NCI-H2107 treated with DMSO at 0.1 percent for 48 hours (cell line): ENCODE data around the gene TULP1.
A peak's percentile ranks its signal among the peaks of the same experiment; 100 is the strongest.

Experiments used
- DNase-seq: peaks from one replicate; lab custom pipeline; 2025; ENCODE audit not compliant: unreplicated experiment; lab: John Stamatoyannopoulos, UW

Gene TULP1

DNA sequence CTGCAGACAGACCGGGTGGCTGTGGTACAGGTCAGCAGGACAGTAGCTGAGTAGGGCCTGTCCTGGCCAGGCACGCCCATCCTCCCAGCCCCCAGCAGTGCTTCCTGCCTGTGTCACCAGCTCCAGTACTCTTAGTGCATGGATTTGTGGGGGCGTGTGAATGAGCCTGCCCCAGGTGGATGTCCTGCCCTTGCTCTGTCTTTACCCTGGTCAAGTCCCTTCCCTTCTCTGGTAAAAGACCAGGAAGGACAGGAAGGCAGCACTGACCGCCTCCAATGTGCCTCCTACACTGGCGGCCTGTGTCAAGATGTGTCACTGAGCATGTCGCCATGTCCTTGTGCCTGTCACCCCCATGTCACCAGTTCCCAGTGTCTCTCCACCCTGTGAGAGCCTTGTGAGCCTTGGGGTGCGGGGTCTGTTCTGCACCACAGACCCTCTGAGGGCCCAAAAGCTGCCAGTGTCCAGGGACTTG is 27.7 kb downstream of the TULP1 start:
- no peak for DNase-seq

DNA sequence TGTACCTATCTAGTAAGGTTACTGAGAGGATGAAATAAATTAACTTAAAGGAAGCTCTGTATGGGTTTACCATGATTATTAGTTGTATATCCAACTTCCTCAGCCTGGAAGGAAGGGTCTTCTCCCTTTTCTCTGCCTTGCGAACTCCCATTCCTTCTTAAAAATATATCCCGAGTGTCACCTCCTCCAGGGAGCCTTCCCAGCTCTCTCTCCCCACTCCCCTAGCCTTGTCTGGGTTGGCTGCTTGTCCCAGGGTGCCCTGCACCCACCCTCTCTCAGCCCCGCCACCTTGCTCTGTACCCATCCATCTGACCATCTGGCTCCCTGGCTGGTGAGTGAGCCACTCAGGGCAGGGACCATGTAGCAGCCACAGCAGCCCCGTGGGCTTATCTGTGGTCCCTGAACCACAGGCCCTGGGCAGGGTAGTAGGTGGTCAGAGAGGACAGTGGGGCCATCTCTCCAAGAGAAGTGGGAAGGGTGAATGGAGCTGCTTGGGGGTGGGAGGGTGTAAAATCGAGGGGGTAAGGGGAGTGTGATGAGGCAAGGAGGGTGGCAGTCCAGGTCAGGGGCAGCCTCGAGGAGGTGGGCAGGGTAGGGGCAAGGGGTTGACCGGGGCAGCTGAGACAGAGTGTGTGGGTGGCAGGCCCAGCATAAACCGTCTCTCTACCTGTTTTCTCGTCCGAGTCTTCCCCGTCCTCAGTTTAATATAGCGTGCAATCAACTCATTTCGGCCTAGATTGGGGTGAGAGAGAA is 28.6 kb downstream of the TULP1 start:
- DNase-seq: no peak

GRCh38 chr6:35483490-35483889 is 29.2 kb downstream of the TULP1 start:
- no peak for DNase-seq

DNA sequence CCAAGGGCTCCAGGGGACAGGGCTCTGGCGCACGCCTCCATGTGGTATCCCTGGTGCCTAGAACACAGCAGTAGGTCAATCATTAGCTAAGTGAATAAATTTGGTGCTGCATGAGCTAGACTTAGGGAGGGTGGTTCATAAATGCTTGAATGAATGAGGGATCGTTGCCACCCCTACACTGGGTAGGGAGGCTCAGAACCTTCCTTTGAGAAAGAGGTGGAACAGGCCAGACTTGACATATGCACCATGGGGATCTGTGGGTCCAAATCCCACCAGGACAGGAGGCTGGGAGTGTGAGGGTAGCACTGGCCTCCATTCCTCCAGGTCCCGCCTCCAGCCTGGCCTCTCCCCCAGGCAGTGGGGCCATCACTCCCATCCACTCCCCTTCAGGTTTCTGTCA is 29.6 kb downstream of the TULP1 start:
- DNase-seq: no peak

GRCh38 chr6:35481226-35481625 is 31.5 kb downstream of the TULP1 start:
- no peak for DNase-seq

GRCh38 chr6:35480176-35480575 is 32.5 kb downstream of the TULP1 start:
- DNase-seq: no peak

- no peak for DNase-seq
These were observed 34.4 kb downstream of the TULP1 start for GRCh38 chr6:35478259-35478658.

DNA sequence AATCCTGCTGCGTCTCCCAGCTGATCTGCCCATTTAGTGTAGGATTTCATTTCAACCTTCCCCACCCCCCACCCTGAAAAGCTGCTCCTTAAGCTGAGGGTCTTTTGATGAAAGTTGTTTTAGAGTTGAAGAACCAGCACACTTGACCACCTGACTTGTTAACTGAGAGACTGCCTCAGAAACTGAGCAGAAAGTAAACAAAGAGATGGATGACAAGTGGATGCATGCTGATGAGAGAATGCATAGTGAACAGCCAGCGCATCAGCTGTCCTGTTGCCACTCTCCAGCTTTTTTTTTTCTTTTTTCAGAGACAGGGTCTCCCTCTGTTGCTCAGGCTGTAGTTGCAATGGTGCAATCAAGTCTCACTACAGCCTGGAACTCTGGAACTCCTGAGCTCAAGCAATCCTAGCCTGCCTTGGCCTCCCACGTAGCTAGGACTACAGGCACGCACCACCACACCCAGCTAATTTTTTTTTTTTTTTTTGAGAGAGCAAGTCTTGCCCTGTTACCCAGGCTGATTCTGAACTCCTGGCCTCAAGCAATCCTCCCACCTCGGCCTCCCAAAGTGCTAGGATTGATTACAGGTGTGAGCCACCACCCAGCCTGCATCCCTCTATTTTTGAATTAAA is 35.0 kb downstream of the TULP1 start:
- peak; percentile 40 for DNase-seq

GRCh38 chr6:35477028-35477427 is 35.7 kb downstream of the TULP1 start:
- no peak for DNase-seq

DNA sequence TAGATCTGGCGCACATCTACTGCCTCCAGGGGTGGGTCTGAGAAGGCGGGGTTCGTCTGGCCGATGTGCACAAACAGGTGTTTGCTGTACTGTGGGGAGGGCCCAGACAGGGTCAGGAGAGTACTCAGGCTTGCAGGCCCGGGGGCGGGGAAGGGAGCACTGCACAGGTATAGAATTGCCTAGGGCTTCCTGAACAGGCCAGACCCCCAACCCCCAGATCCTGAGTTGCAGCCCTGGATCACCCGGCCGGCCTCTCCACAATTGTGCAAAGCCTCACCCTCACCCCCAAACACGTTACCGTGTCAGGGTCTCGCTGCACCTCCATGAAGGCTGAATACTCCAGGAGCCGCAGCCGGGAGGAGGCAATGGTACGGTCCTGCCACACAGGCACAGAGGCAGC is 36.7 kb downstream of the TULP1 start:
- no peak for DNase-seq

- no peak for DNase-seq
These were observed 37.1 kb downstream of the TULP1 start for GRCh38 chr6:35475573-35475972.

DNA sequence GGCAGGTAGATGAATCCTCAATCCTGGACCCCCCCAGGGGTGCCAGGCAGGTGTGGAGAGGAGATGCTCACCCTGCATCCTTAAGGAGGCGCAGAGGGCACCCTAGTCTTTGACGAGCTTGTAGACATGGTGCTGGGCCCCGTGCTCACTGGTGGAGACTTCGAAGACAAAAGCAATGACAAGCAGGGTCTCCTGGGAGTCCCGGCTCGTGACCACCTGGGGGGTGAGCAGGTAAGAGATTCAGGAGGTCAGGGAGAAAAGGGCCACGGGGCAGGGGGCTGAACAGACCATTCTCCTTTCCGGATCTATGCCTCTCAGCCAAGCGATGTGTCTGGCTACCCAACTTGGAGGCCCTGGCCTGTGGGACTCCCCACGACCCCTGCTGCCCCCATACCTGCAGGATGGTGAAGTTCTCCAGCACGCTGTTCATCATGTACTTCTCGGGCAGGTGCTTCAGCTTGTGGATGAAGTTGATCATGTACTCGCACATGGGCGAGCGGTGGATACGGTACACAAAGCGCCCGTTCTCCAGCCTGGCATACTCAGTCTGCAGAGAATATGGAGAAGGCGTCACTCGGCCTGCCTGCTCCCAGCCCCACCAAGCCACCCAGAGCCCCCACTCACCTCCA is 37.6 kb downstream of the TULP1 start:
- DNase-seq: no peak

- DNase-seq: no peak
These were observed 38.4 kb downstream of the TULP1 start for GRCh38 chr6:35474131-35474941.

DNA sequence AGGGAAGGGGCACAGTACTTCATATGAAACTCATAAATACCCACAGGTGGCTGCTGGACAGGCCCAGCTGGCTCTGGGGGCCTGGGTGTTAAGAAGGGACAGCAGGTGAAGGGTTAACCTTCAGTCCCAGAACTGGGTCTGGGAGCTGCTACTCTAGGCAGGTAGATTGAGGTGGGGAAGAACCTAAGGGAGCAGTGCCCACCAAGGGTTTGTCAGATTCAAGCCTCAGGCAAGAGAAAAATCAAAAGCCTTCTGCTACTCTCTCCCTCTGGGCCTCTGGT is 38.9 kb downstream of the TULP1 start:
- DNase-seq: no peak

DNA sequence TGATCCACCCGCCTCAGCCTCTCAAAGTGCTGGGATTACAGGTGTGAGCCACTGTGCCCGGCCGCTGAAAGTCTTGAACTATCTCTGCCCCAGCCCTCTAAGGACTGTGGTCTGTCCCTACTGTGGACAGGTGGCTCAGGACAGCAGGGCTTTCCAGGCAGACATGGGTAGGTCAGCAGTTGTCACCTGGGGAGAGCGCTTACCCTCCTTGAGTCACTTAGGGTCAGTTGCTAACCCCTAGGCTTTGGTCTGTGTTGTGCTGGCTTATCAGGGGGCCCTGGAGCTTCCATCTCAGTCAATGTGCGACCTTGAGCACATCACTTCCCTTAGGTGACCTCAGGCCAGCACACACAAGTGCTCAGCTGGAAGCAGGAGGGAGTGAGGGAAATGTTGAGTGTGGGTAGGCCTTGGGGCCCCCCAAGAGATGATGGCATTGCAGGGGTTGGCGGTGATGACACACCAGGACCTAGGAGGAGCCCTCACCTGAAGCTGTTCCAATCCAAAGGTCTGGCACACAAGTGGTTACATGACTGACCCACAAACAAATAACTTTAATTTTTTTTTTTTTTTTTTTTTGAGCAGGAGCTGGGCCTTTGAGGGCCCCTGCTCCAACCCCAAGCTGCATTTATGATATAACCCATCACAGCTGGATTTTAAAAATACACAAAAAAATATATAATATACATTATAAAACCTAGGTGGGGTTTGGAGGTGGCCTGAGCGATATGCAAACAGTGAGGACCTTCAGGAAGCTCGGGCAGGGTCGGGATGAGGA is 39.4 kb downstream of the TULP1 start:
- DNase-seq: no peak

- no peak for DNase-seq
These were observed 40.8 kb downstream of the TULP1 start for GRCh38 chr6:35471836-35472345.

DNA sequence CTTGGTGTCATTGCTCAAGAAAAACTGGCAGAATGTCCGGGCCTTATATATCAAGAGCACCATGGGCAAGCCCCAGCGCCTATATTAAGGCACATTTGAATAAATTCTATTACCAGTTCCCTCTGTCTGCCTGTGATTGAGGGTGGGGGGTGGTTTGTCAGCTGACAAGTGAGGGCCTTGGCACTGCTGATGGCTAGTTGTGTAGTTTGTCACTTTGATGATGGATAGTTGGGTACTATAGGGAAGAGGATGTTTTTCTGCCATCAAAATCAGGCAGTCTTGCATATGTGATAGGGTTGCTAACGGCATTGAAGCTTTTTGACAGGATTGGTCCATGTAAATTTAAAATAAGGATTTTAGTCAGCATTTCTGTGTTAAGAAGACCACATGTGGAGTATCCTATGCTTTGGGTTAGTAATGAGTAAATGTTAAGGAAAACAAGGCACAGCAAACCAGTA is 42.0 kb downstream of the TULP1 start:
- DNase-seq: no peak

DNA sequence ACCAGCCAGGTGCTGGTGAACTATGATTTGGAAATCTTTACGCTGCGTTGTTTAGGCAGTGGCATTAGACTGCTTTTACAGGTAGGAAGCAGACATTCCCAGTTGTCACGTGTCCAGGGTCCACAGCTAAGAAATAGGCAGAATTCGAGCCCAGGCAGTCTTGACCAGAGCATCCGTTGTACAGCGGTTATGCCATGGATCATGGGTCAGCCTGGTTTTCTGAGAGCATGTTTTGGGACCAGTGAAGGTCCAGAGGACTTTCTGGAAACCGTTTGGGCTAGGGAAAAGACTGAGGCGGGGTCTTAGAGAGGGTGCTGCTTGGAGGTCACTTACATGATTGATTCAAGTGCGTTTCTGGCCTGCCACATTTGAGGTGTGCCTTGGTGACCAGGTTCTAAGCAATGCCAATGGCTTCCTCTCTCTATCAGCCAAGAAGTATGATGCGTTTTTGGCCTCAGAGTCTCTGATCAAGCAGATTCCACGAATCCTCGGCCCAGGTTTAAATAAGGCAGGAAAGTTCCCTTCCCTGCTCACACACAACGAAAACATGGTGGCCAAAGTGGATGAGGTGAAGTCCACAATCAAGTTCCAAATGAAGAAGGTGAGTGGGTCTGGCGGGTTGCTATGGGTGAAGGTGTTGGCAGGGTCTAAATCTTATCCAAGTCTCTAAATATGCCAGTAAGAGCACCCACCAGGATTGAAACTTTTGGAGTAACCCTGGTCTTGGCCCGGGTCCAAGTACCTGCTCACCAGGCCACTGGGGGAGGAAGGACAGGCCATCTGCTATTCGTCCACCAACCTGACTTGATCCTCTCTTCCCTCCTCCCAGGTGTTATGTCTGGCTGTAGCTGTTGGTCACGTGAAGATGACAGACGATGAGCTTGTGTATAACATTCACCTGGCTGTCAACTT is 42.7 kb downstream of the TULP1 start:
- DNase-seq: no peak

DNA sequence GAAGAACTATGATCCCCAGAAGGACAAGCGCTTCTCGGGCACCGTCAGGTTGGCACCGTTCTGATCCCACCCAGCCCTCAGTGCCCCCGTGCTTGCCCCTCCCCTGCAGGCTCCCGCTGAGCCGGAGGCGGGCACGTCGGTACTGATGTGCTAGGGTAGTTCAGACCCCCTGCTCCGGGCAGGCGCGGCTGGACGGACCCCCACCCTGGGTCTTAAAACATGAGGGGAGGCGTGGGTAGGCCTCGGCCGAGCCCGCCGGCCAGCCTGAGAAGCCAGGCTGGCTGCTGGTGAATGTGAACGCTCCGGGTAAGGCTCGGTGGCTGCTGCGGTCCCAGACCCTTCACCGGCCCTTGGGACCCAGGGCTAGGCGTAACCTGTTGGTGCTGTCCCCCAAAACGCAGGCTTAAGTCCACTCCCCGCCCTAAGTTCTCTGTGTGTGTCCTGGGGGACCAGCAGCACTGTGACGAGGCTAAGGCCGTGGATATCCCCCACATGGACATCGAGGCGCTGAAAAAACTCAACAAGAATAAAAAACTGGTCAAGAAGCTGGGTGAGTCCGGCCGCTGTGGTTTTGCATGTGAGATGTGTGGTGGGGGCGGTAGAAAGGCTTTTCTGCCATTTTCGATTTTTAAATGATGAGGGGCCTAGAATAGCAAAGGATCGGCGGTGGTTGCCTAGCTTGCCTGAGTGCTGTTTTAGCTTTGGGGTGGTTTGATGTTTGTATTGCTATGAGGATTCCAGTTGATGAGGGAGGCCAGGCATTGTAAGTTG is 43.5 kb downstream of the TULP1 start:
- no peak for DNase-seq
